Activated naive CD8-positive, alpha-beta T cell treated with anti-CD3 and anti-CD28 coated beads for 36 hours (primary cell): Measurements from ENCODE around the gene TMC6. TPM values are rescaled to one million over a fixed set of nuclear protein-coding genes. Genes with fewer than 3 reads are reported as not detected.
"Not testable (repeated sequence)": the region's sequence is repeated elsewhere in the genome, so short reads cannot be mapped to it uniquely, and the experiment has no call there.

Experiments used
- DNase-seq: peaks from one replicate; pipeline ENCODE4 v3.0.0; 2021
- H3K27ac Mint-ChIP-seq: one replicate; pipeline ENCODE4 v1.8.0; 2022; ENCODE audit warnings: mild to moderate bottlenecking, moderate library complexity, mixed read lengths
- H3K27me3 Mint-ChIP-seq: one replicate; pipeline ENCODE4 v1.8.0; 2022; ENCODE audit warnings: mild to moderate bottlenecking, mixed read lengths
- H3K36me3 Mint-ChIP-seq: one replicate; pipeline ENCODE4 v1.8.0; 2021; ENCODE audit warnings: mild to moderate bottlenecking, mixed read lengths
- H3K4me1 Mint-ChIP-seq: one replicate; pipeline ENCODE4 v1.8.0; 2021; ENCODE audit warnings: mixed read lengths
- H3K4me3 Mint-ChIP-seq: one replicate; pipeline ENCODE4 v1.8.0; 2022; ENCODE audit warnings: mild to moderate bottlenecking, moderate library complexity, mixed read lengths
- H3K9me3 Mint-ChIP-seq: one replicate; pipeline ENCODE4 v1.8.0; 2022; ENCODE audit warnings: mixed read lengths
- total RNA-seq, 2 experiments: library from RNA; stranded (reverse); gene quantifications; one replicate each; pipeline ENCODE4 v1.2.3, GENCODE V29; 2021

Gene TMC6
- total RNA-seq, 2 experiments from 2014 or later, result 119 to 125 TPM

- H3K4me3 Mint-ChIP-seq, result no peak overlapping the region
- H3K27me3 Mint-ChIP-seq, result no peaks in the 10 kb centered on the region
- peaks cover 53% of the 10 kb centered on the region for H3K4me1 Mint-ChIP-seq
- no peak for DNase-seq
- H3K27ac Mint-ChIP-seq, result peak overlapping the region; percentile 47
- H3K36me3 Mint-ChIP-seq, result peaks cover 19% of the 10 kb centered on the region
- H3K9me3 Mint-ChIP-seq, result no peaks in the 10 kb centered on the region
Measured at GRCh38 chr17:78143214-78144146, 14.9 kb upstream of the TMC6 start.

- Mint-ChIP-seq H3K9me3 (no peaks in the 10 kb centered on the region), H3K27me3 (no peaks in the 10 kb centered on the region), H3K4me1 (peaks cover 55% of the 10 kb centered on the region), H3K27ac (no peak overlapping the region), H3K4me3 (no peak overlapping the region), H3K36me3 (peaks cover 24% of the 10 kb centered on the region)
- DNase-seq, result no peak
Measured at GRCh38 chr17:78142119-78142861, 13.7 kb upstream of the TMC6 start.

- no peaks in the 10 kb centered on the region for H3K27me3 Mint-ChIP-seq
- no peak overlapping the region for H3K27ac Mint-ChIP-seq
- H3K36me3 Mint-ChIP-seq, result peaks cover 31% of the 10 kb centered on the region
- no peak overlapping the region for H3K4me3 Mint-ChIP-seq
- no peaks in the 10 kb centered on the region for H3K9me3 Mint-ChIP-seq
- H3K4me1 Mint-ChIP-seq, result peaks cover 60% of the 10 kb centered on the region
- no peak for DNase-seq
Measured at GRCh38 chr17:78141437-78142118, 13.0 kb upstream of the TMC6 start.

- DNase-seq, result peak; percentile 97
- Mint-ChIP-seq H3K27me3 (no peaks in the 10 kb centered on the region), H3K4me1 (peaks cover 71% of the 10 kb centered on the region), H3K9me3 (no peaks in the 10 kb centered on the region), H3K4me3 (no peak overlapping the region), H3K27ac (peak overlapping the region; percentile 71), H3K36me3 (peaks cover 40% of the 10 kb centered on the region)
Measured at GRCh38 chr17:78140169-78141051, 11.9 kb upstream of the TMC6 start.

GRCh38 chr17:78139861-78140168 lies 11.3 kb upstream of the TMC6 start:
- peak overlapping the region; percentile 71 for H3K27ac Mint-ChIP-seq
- not testable (repeated sequence) for H3K27me3 Mint-ChIP-seq, H3K9me3 Mint-ChIP-seq, H3K4me3 Mint-ChIP-seq, DNase-seq
- H3K36me3 Mint-ChIP-seq, result peaks cover 44% of the 10 kb centered on the region
- H3K4me1 Mint-ChIP-seq, result peaks cover 73% of the 10 kb centered on the region

GRCh38 chr17:78138204-78139060 lies 9.9 kb upstream of the TMC6 start:
- H3K27me3 Mint-ChIP-seq, result no peaks in the 10 kb centered on the region
- peaks cover 70% of the 10 kb centered on the region for H3K4me1 Mint-ChIP-seq
- peaks cover 56% of the 10 kb centered on the region for H3K36me3 Mint-ChIP-seq
- no peak overlapping the region for H3K4me3 Mint-ChIP-seq
- DNase-seq, result no peak
- peak overlapping the region; percentile 11 for H3K27ac Mint-ChIP-seq
- no peaks in the 10 kb centered on the region for H3K9me3 Mint-ChIP-seq

- peak overlapping the region; percentile 50 for H3K27ac Mint-ChIP-seq
- H3K4me3 Mint-ChIP-seq, result no peak overlapping the region
- peaks cover 62% of the 10 kb centered on the region for H3K36me3 Mint-ChIP-seq
Measured at GRCh38 chr17:78137392-78138203, 9.0 kb upstream of the TMC6 start.

GRCh38 chr17:78135858-78136500 lies 7.4 kb upstream of the TMC6 start:
- DNase-seq, result no peak
- peaks cover 62% of the 10 kb centered on the region for H3K36me3 Mint-ChIP-seq
- H3K4me3 Mint-ChIP-seq, result no peak overlapping the region
- peak overlapping the region; percentile 46 for H3K27ac Mint-ChIP-seq
- no peaks in the 10 kb centered on the region for H3K9me3 Mint-ChIP-seq
- H3K4me1 Mint-ChIP-seq, result peaks cover 58% of the 10 kb centered on the region
- H3K27me3 Mint-ChIP-seq, result no peaks in the 10 kb centered on the region

More at GRCh38 chr17:78137392-78138203, 9.0 kb upstream of the TMC6 start:
- H3K9me3 Mint-ChIP-seq, result no peaks in the 10 kb centered on the region
- H3K27me3 Mint-ChIP-seq, result no peaks in the 10 kb centered on the region
- DNase-seq, result peak; percentile 53
- H3K4me1 Mint-ChIP-seq, result peaks cover 68% of the 10 kb centered on the region

- DNase-seq, result no peak
- H3K27ac Mint-ChIP-seq, result no peak overlapping the region
- H3K36me3 Mint-ChIP-seq, result peaks cover 62% of the 10 kb centered on the region
- H3K4me3 Mint-ChIP-seq, result no peak overlapping the region
- H3K27me3 Mint-ChIP-seq, result no peaks in the 10 kb centered on the region
- peaks cover 59% of the 10 kb centered on the region for H3K4me1 Mint-ChIP-seq
- no peaks in the 10 kb centered on the region for H3K9me3 Mint-ChIP-seq
Measured at GRCh38 chr17:78134899-78135385, 6.4 kb upstream of the TMC6 start.

GRCh38 chr17:78133971-78134898 lies 5.7 kb upstream of the TMC6 start:
- peak overlapping the region; percentile 55 for H3K27ac Mint-ChIP-seq
- peaks cover 61% of the 10 kb centered on the region for H3K4me1 Mint-ChIP-seq
- H3K36me3 Mint-ChIP-seq, result peaks cover 59% of the 10 kb centered on the region
- H3K4me3 Mint-ChIP-seq, result peak overlapping the region; percentile 76
- DNase-seq, result peak; percentile 76
- no peaks in the 10 kb centered on the region for H3K27me3 Mint-ChIP-seq
- no peaks in the 10 kb centered on the region for H3K9me3 Mint-ChIP-seq

- no peaks in the 10 kb centered on the region for H3K9me3 Mint-ChIP-seq
- H3K27ac Mint-ChIP-seq, result peak overlapping the region; percentile 55
- DNase-seq, result no peak
- H3K36me3 Mint-ChIP-seq, result peaks cover 56% of the 10 kb centered on the region
- H3K27me3 Mint-ChIP-seq, result no peaks in the 10 kb centered on the region
- H3K4me1 Mint-ChIP-seq, result peaks cover 57% of the 10 kb centered on the region
- H3K4me3 Mint-ChIP-seq, result peak overlapping the region; percentile 76
Measured at GRCh38 chr17:78133179-78133951, 4.8 kb upstream of the TMC6 start.
